SK-N-SH treated with all-trans-retinoic acid at 6 μM for 48 hours (cell line): Measurements from ENCODE around the gene GPC3.

Experiments
- ATAC-seq: fragments of 200-7000 bp; cut with Tn5 transposase; 3 replicates; pipeline ENCODE4 v1.9.1; 2020; ENCODE audit warnings: mild to moderate bottlenecking, moderate library complexity
- BACH2 ChIP-seq: fragments of 250-450 bp; sonication (Bioruptor Pico); IDR thresholded peaks from 2 replicates; pipeline ENCODE4 v1.9.0; 2021; ENCODE audit warnings: mild to moderate bottlenecking, borderline replicate concordance
- CREB5 ChIP-seq: fragments of 250-450 bp; sonication (Bioruptor Pico); IDR thresholded peaks from 2 replicates; pipeline ENCODE4 v1.5.1; 2020; ENCODE audit warnings: low read depth, mild to moderate bottlenecking, moderate library complexity
- CSDC2 ChIP-seq: fragments of 250-450 bp; sonication (Bioruptor Pico); IDR thresholded peaks from 2 replicates; pipeline ENCODE4 v1.5.0; 2020; ENCODE audit warnings: mild to moderate bottlenecking, moderate library complexity
- CSRNP3 ChIP-seq: fragments of 250-450 bp; sonication (Bioruptor Pico); IDR thresholded peaks from 2 replicates; pipeline ENCODE4 v1.5.1; 2021; ENCODE audit warnings: mild to moderate bottlenecking, moderate library complexity
- ESRRG ChIP-seq: fragments of 250-450 bp; sonication (Bioruptor Pico); IDR thresholded peaks from 2 replicates; pipeline ENCODE4 v1.6.1; 2021; ENCODE audit warnings: mild to moderate bottlenecking
- ISL1 ChIP-seq: fragments of 250-450 bp; sonication (Bioruptor Pico); IDR thresholded peaks from 2 replicates; pipeline ENCODE4 v2.1.2; 2022; ENCODE audit warnings: mild to moderate bottlenecking, moderate library complexity
- PPARA ChIP-seq: fragments of 250-450 bp; sonication (Bioruptor Pico); IDR thresholded peaks from 2 replicates; pipeline ENCODE4 v1.5.0; 2020; ENCODE audit warnings: mild to moderate bottlenecking, borderline replicate concordance
- RARB ChIP-seq: fragments of 250-450 bp; sonication (Bioruptor Pico); IDR thresholded peaks from 2 replicates; pipeline ENCODE4 v1.8.0; 2021; ENCODE audit warnings: mild to moderate bottlenecking, moderate library complexity
- SNAI2 ChIP-seq: fragments of 250-450 bp; sonication (Bioruptor Pico); IDR thresholded peaks from 2 replicates; pipeline ENCODE4 v1.5.0; 2020; ENCODE audit warnings: mild to moderate bottlenecking, moderate library complexity
- TCF4 ChIP-seq: fragments of 250-450 bp; sonication (Bioruptor Pico); IDR thresholded peaks from 2 replicates; pipeline ENCODE4 v1.8.0; 2021; ENCODE audit warnings: mild to moderate bottlenecking, moderate library complexity, borderline replicate concordance
- TOX ChIP-seq: fragments of 250-450 bp; sonication (Bioruptor Pico); IDR thresholded peaks from 2 replicates; pipeline ENCODE4 v1.8.0; 2021; ENCODE audit warnings: mild to moderate bottlenecking, moderate library complexity, borderline replicate concordance
- ZFP30 ChIP-seq: fragments of 450-650 bp; formaldehyde crosslinking; IDR thresholded peaks from 2 replicates; pipeline ENCODE4 v1.5.0; 2022; ENCODE audit warnings: mild to moderate bottlenecking, moderate library complexity
- ZNF70 ChIP-seq: fragments of 450-650 bp; formaldehyde crosslinking; IDR thresholded peaks from 2 replicates; pipeline ENCODE4 v1.5.0; 2020; ENCODE audit warnings: mild to moderate bottlenecking, moderate library complexity
- ZNF8 ChIP-seq: fragments of 450-650 bp; formaldehyde crosslinking; IDR thresholded peaks from 2 replicates; pipeline ENCODE4 v1.5.0; 2020; ENCODE audit warnings: mild to moderate bottlenecking, moderate library complexity
- TF ChIP-seq, protein P1 (sequence below): fragments of 250-450 bp; sonication (Bioruptor Pico); IDR thresholded peaks from 2 replicates; pipeline ENCODE4 v1.8.0; 2021; ENCODE audit warnings: low read depth, mild to moderate bottlenecking, moderate library complexity, borderline replicate concordance
- TF ChIP-seq, protein P2 (sequence below): fragments of 250-450 bp; sonication (Bioruptor Pico); IDR thresholded peaks from 2 replicates; pipeline ENCODE4 v1.5.0; 2020; ENCODE audit warnings: mild to moderate bottlenecking, moderate library complexity
- TF ChIP-seq, protein P3 (sequence below): fragments of 250-450 bp; sonication (Bioruptor Pico); IDR thresholded peaks from 2 replicates; pipeline ENCODE4 v1.8.0; 2020; ENCODE audit warnings: mild to moderate bottlenecking, moderate library complexity, borderline replicate concordance

The GPC3 gene

GRCh38 chrX:133836561-133836960 lies 148.8 kb downstream of the GPC3 start:
- no peak for ATAC-seq
- no peak for TF ChIP-seq PPARA (CRISPR knock-in tag)
- TF ChIP-seq ISL1, result no peak
- TF ChIP-seq, protein P1, sequence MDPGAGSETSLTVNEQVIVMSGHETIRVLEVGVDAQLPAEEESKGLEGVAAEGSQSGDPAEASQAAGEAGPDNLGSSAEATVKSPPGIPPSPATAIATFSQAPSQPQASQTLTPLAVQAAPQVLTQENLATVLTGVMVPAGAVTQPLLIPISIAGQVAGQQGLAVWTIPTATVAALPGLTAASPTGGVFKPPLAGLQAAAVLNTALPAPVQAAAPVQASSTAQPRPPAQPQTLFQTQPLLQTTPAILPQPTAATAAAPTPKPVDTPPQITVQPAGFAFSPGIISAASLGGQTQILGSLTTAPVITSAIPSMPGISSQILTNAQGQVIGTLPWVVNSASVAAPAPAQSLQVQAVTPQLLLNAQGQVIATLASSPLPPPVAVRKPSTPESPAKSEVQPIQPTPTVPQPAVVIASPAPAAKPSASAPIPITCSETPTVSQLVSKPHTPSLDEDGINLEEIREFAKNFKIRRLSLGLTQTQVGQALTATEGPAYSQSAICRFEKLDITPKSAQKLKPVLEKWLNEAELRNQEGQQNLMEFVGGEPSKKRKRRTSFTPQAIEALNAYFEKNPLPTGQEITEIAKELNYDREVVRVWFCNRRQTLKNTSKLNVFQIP (CRISPR knock-in tag), result no peak
- no peak for TF ChIP-seq RARB (CRISPR knock-in tag)
- no peak for TF ChIP-seq BACH2 (CRISPR knock-in tag)

GRCh38 chrX:133834771-133835170 lies 150.6 kb downstream of the GPC3 start:
- no peak for ATAC-seq
- TF ChIP-seq TOX (CRISPR knock-in tag) (no peak), ZNF70 (no peak), ZFP30 (CRISPR knock-in tag) (no peak), CSDC2 (no peak), ESRRG (CRISPR knock-in tag) (no peak), TCF4 (CRISPR knock-in tag) (no peak), ZNF8 (CRISPR knock-in tag) (no peak), CREB5 (CRISPR knock-in tag) (no peak)
- TF ChIP-seq, protein P2, sequence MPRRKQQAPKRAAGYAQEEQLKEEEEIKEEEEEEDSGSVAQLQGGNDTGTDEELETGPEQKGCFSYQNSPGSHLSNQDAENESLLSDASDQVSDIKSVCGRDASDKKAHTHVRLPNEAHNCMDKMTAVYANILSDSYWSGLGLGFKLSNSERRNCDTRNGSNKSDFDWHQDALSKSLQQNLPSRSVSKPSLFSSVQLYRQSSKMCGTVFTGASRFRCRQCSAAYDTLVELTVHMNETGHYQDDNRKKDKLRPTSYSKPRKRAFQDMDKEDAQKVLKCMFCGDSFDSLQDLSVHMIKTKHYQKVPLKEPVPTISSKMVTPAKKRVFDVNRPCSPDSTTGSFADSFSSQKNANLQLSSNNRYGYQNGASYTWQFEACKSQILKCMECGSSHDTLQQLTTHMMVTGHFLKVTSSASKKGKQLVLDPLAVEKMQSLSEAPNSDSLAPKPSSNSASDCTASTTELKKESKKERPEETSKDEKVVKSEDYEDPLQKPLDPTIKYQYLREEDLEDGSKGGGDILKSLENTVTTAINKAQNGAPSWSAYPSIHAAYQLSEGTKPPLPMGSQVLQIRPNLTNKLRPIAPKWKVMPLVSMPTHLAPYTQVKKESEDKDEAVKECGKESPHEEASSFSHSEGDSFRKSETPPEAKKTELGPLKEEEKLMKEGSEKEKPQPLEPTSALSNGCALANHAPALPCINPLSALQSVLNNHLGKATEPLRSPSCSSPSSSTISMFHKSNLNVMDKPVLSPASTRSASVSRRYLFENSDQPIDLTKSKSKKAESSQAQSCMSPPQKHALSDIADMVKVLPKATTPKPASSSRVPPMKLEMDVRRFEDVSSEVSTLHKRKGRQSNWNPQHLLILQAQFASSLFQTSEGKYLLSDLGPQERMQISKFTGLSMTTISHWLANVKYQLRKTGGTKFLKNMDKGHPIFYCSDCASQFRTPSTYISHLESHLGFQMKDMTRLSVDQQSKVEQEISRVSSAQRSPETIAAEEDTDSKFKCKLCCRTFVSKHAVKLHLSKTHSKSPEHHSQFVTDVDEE (CRISPR knock-in tag), result no peak
- TF ChIP-seq, protein P3, sequence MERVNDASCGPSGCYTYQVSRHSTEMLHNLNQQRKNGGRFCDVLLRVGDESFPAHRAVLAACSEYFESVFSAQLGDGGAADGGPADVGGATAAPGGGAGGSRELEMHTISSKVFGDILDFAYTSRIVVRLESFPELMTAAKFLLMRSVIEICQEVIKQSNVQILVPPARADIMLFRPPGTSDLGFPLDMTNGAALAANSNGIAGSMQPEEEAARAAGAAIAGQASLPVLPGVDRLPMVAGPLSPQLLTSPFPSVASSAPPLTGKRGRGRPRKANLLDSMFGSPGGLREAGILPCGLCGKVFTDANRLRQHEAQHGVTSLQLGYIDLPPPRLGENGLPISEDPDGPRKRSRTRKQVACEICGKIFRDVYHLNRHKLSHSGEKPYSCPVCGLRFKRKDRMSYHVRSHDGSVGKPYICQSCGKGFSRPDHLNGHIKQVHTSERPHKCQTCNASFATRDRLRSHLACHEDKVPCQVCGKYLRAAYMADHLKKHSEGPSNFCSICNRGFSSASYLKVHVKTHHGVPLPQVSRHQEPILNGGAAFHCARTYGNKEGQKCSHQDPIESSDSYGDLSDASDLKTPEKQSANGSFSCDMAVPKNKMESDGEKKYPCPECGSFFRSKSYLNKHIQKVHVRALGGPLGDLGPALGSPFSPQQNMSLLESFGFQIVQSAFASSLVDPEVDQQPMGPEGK (CRISPR knock-in tag), result no peak

DNA sequence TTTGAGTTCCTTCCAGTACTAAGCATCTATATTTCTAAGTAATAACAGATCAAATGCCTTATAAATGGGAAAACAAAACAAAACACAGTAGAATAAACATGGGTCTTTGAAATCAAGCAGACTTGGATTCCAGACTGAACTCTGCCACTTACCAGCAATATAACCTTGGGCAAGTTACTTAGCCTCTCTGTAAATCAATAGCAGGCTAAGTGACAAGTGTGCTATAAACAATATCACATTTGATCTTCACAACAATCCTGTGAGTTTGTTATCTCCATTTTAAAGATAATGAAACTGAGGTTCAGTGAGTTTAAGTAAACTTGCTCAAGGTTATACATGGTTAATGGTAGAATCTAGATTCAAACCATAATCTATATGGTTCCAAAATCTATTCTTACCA lies 165.8 kb downstream of the GPC3 start:
- no peak for ATAC-seq
- TF ChIP-seq, protein P1 (CRISPR knock-in tag), result no peak
- no peak for TF ChIP-seq ZFP30 (CRISPR knock-in tag)
- TF ChIP-seq ZNF8 (CRISPR knock-in tag), result no peak
- no peak for TF ChIP-seq CSDC2
- no peak for TF ChIP-seq CREB5 (CRISPR knock-in tag)
- no peak for TF ChIP-seq SNAI2
- no peak for TF ChIP-seq ZNF70
- TF ChIP-seq CSRNP3 (CRISPR knock-in tag), result no peak
- no peak for TF ChIP-seq ISL1
- TF ChIP-seq PPARA (CRISPR knock-in tag), result no peak
- TF ChIP-seq RARB (CRISPR knock-in tag), result no peak
- TF ChIP-seq, protein P3 (CRISPR knock-in tag), result no peak
- no peak for TF ChIP-seq TOX (CRISPR knock-in tag)
